NCI-H2081 treated with DMSO at 0.1 percent for 48 hours (cell line): ENCODE measurements around the gene RAVER1.
"Not testable (repeated sequence)": the region's sequence is repeated elsewhere in the genome, so short reads cannot be mapped to it uniquely, and the experiment has no call there.

Experiments
- DNase-seq: peaks from one replicate; lab custom pipeline; 2025; lab: John Stamatoyannopoulos, UW

RAVER1 gene, protein sequence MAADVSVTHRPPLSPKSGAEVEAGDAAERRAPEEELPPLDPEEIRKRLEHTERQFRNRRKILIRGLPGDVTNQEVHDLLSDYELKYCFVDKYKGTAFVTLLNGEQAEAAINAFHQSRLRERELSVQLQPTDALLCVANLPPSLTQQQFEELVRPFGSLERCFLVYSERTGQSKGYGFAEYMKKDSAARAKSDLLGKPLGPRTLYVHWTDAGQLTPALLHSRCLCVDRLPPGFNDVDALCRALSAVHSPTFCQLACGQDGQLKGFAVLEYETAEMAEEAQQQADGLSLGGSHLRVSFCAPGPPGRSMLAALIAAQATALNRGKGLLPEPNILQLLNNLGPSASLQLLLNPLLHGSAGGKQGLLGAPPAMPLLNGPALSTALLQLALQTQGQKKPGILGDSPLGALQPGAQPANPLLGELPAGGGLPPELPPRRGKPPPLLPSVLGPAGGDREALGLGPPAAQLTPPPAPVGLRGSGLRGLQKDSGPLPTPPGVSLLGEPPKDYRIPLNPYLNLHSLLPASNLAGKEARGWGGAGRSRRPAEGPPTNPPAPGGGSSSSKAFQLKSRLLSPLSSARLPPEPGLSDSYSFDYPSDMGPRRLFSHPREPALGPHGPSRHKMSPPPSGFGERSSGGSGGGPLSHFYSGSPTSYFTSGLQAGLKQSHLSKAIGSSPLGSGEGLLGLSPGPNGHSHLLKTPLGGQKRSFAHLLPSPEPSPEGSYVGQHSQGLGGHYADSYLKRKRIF

DNA sequence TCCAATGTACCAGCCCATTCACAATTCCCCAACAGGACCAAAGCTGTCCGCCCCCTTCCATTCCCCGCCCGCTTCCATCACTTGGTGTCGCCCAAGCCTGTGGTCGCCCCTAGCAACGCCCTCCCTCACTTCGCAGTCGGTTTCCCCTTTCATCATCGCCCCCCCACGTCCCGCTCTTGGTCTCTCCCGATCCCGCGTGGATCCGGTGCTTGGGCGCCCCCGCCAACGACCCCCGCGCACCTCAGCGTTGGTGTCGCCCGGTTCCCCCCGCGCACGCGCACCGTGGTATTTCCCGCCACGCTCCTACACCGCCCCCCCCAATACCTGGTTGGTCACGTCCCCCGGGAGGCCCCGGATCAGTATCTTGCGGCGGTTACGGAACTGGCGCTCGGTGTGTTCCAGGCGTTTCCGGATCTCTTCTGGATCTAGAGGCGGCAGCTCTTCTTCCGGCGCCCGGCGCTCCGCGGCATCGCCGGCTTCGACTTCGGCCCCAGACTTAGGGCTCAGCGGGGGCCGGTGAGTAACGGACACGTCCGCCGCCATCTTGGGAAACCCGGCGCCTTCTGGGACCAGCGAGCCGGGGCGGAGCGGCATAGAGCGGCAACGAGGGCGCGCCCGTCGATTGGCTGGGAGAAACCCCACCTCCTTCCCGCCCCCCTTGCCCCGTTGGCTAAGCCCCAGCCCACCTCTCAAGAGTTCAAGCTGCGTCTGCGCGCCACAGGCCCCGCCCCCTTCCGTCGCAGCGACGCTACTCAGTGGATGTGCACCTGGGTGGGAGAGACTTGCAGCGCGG, at the start of gene RAVER1:
RAVER1 (minus strand) TSS at position 565 of the 793 bp plus-strand sequence; CDS start at position 543, 22 bp downstream.
- peak; percentile 81 for DNase-seq

DNA sequence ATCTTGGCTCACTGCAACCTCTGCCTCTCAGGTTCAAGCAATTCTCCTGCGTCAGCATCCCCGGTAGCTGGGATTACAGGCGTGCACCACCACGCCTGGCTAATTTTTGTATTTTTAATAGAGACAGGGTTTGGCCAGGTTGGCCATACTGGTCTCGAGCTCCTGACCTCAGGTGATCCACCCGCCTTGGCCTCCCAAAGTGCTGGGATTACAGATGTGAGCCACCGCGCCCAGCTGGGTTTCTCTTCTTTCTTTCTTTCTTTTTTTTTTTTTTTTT, 49.8 kb upstream of the RAVER1 start:
- DNase-seq = not testable (repeated sequence)

DNA sequence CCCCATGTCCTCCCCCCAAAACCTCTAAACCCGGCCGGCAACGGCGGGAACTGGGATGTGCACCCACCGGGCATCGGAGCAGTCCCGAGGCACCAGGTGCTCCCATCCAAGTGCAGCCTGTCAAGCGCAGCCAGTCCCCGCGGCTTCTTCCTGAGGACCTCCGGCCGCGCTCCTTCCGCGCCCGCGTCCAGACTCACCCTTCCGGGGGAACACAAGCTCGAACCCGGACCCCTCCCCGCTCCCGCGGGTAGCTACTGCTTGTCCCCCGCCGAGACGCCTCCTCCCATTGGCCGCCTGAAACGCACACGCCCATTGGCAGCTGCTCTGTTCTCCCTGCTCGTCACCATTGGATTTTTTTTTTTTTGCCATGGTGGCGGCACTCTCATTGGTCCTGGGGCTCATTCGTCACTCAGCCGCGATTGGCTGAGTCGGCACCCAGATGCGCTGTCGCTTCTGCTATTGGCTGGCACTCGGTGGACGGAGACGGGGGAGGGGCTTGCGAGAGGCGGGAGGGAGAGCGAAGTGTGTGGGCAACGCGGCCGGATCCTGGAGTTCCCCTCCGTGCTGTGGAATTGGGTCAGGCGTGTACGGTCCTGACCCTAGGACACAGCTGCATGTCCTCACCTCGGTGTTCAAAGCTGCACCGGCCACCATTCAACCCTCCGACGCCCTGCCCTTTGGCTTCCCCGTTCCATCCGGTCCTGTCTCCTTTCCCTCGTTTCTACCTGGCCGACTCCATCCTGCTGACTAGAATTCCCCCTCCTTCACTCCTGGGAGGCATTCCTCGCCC, 47.2 kb upstream of the RAVER1 start, which contains the start of gene TYK2:
TYK2 (minus strand) TSS at position 260 of the 790 bp plus-strand sequence. CDS start 2,166 bp downstream, outside the sequence.
- peak; percentile 97 for DNase-seq

DNA sequence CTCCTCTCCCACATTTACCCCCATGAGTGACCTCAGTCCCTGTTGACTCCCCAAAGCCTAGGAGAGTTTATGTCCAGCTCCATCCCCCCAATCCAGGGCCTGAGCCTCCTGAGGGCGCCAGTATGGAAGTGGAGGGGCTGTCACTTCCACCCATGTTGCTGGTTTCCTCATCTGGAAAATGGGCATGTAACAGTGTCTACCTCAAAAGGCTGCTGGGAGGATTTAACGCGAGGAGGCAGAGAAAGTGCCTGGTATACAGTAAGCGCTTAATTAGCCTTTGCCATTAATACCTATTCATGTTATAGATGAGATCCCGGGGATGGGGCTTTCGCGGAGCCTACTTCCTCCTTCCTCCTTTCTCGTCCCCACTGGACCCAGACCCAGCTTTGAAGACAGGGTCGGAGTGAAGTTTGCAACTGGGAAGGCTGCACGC, 46.6 kb upstream of the RAVER1 start:
- no peak for DNase-seq

DNA sequence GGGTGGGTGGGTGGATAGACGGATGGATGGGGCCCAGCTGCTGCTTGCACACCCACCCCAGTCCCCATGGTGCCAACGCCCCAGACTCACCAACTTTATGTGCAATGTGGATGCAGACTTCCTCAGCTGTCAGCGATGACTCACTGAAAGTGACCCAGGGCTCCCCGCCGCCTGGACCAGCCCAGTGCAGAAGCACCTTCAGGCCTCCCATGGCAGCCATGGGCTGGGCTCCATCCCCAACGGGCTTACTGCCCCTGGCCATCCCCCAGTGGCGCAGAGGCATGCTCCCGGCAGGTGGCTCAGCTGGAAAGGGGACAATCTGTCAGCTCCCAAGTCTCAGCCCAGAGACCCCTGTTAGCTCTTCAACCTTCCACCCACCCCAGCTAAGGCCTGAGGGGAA, 44.8 kb upstream of the RAVER1 start:
- DNase-seq = no peak

DNA sequence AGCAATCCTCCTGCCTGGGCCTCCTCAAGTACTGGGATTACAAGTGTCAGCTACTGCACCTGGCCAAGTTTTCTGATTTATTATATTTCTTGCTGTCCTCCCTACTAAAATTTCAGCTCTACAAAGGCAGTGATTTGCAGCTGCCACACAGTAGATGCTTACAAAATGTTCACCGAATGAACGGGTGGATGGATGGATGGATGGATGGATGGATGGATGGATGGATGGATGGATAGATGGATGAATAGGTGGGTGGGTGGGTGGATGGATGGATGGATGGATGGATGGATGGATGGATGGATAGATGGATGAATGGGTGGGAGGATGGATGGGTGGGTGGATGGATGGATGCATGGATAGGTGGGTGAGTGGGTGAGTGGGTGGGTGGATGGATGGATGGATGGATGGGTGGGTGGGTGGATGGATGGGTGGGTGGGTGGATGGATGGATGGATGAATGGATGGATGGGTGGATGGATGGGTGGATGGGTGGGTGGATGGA, 43.9 kb upstream of the RAVER1 start:
- not testable (repeated sequence) for DNase-seq

DNA sequence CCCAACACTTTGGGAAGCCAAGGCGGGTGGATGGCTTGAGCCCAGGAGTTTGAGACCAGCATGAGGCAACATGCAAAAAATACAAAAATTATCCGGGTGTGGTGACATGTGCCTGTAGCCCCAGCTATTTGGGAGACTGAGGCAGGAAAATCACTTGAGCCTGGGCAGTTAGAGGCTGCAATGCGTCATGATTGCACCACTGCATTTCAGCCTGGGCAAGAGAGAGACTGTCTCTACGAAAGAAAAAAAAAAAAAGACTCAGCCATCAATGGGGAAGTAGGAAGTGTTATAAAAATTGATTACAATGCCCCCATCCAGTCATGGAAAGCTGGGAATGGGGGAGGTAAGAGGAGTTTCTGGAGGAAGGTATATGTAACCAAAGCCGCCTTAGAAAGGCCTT, 41.6 kb upstream of the RAVER1 start:
- DNase-seq = no peak

DNA sequence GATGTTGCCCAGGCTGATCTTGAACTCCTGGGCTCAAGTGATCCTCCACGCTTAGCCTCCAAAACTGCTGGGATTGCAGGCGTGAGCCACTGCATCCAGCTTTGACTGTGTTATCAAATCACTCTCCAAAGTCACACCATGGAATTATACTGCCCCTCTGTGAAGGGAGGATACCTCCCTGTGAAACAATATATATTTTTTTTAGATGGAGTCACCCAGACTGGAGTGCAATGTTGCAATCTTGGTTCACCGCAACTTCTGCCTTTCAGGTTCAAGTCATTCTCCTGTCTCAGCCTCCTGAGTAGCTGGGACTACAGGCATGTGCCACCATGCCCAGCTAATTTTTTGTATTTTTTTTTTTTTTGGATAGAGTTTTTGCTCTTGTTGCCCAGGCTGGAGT, 39.4 kb upstream of the RAVER1 start:
- no peak for DNase-seq

DNA sequence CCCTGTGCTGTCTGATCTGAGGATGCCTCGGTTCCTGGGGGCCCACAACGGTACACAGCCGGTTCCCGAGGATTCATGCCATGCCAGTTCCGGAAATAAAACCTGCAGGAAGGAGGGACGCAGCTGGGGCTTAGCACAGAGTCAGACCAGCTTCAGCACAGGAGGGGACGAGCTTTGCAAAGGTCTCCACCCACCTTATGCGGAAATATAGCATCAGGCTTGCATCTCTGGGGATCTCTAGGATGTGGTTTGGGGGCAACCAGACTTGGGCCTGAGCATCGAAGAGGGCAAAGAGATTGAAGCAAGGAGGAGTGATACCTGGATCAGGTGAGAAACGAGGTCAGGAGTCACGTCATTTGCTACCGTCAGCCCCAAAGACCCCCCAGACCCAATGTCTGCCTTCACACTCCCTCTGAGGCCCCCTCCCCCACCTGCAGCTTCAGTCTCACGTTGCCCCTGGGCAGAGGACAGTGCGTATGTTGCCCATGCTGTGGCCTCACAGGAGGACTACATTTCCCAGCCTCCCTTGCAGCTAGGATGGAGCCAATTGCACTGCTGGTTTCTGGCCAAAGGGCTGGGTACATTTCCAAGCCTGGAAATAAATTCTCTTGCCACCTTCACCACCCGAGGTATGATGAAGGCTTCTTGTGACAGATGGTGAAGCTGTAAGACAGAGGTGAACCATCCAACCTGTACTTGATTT, 34.9 kb upstream of the RAVER1 start:
- DNase-seq = no peak

DNA sequence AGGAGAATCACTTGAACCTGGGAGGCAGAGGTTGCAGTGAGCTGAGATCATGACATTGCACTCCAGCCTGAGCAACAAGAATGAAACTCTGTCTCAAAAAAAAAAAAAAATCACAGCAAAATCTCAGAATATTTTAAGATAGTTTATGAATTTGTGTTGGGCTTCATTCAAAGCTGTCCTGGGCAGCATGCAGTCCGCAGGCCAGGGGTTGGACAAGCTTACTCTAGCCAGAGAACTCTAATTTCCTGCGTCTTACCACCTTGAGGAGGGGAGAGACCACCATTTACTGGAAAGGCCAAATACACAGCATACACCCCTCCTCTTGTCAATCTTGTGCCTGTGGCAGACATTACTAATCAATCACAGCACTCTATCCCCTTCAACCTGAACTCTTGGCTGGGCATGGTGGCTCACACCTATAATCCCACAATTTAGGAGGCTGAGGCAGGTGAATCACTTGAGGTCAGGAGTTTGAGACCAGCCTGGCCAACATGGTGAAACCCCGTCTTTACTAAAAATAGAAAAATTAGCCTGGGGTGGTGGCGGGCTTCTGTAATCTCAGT, 33.7 kb upstream of the RAVER1 start:
- not testable (repeated sequence) for DNase-seq

DNA sequence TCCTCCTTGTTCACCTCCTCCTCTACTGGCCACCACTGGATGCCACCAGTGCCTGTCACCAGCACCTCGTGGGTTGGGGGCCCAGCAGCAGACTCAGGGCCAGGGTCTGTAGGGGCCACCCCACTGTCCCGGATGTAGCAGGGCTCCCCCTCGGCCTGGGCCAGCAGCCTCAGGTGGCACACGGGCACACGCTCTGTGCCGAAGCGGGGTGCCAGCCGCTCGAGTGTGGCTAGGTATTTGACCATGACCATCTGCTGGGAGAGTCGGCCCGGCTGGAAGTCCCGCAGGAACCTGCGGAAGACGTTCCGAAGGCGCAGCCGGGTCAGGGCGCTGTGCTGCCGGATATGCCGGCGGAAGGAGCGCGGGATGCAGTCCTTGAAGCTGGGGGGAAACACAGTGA, 32.2 kb upstream of the RAVER1 start:
- DNase-seq = no peak

DNA sequence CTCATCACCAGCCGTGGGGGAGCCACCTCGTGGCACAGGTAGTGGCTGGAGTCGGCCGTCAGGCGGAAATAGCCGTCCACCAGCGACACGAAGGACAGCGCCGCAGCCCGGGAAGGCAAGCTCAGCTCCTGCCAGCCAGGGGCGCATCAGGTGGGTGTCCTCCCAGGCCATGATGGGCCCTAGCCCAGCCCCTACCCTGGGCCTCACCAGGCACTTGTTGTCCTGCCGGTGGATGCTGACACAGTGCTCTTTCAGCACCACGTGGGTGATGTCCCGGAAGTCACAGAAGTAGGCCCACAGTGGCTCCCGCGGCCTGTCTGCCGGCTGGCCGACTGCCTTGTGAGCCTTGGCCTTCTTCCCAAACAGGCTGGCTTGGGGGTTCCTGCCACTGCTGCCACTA, 31.3 kb upstream of the RAVER1 start:
- no peak for DNase-seq

DNA sequence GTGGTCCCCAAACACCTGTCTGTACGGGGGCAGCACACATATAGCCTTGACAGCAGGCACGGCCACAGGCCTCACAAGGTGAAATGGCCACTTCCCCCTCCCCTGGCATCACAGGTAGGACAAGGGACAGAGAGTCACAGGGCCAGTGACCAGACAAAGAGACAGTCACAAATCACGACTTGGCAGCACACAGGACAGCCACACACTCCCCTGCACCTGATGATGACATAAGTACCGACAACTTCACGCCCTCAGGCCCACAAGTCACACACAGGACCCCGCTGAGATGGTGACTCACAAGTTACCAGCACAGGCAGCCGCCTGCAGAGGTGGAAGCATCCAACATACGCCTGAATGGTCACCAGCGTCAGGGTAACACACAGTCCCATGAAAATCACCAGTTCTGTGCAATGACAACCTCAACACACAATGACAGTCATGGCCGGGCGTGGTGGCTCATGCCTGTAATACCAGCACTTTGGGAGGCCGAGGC, 30.5 kb upstream of the RAVER1 start:
- DNase-seq = no peak

DNA sequence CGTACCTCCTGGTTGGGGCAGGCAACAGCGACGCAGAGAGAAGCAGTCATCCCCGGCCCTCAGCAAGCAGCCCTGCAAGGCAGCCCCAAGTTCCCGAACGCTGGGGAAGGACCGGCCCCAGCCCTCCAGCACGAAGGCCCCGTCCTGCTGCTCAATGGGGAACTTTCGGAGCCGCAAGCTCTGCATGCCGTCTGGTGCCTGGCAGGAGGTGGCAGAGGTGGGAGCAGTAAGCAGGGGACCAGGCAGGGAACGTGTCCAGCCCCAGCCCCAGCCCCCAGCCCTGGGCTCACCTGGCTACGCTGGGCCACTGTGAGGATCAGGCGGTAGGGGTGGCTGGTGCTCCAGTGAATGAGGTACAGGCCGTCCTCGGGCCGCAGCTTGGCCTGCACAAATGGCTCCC, 28.9 kb upstream of the RAVER1 start:
- DNase-seq = no peak

DNA sequence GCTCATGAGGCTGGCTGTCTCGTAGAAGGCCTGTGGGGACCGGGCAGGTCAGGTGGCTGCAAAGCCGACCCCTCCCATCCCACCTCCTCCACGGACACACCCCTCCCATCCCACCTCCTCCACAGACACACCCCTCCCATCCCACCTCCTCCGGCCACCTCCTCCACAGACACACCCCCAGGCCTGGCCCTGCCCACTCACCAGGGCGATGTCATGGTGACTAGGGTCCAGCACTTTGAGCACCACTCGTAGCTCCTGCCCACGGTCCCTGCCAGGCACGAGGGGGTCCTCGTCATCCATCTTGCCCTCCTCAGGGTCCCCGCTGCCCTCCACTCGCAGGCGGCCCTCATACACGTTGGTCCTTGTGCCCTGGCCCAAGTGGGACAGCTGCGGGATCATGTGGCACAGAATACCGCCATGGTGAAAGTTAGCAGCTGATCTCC, 28.3 kb upstream of the RAVER1 start:
- DNase-seq = no peak

DNA sequence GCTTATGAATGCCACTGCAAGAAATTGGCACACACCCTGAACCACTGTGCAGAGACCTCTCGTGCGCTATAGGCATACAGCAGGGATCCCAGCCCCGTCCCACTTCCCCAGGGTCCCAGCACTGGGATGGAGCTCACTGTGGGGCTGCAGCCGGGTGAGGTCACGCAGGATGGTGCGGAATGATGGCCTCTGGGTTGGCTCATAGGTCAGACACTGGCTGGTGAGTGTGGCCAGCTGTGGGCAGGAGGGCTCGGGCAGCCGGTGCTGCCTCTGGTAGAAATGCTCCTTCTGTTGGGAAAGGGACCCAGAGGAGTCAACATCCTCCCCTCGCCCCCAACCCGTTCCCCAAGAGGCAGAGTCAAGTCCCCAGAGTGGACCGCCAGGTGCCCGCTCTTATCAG, 23.1 kb upstream of the RAVER1 start:
- no peak for DNase-seq

DNA sequence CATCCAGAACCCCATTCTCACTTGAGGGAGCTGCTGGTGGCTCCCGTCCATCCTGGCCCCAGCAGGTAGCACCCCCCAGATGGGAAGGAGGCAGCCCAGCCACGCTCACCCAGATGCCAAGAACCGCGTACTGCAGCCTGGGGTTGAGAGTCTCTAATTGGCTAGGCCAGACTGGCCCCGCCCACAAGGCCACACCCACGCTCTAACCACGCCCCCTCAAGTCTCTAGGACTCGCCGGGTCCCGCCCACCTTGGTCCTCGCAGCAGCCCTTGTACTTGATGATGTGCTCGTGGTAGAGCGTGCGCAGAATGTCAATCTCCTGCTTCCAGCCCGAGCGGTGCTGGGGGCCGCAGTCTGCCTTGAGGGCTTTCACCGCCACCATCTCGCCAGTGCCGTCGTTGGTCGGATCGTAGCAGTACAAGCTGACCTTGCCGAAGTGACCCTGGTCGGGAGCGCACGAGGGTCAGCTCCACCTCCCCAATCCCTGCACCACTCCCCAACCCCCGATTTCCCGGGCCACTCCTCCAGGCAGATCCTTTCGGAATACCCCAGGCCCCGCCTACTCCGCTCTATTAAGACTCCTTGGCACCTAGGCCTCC, 20.6 kb upstream of the RAVER1 start:
- DNase-seq = no peak

DNA sequence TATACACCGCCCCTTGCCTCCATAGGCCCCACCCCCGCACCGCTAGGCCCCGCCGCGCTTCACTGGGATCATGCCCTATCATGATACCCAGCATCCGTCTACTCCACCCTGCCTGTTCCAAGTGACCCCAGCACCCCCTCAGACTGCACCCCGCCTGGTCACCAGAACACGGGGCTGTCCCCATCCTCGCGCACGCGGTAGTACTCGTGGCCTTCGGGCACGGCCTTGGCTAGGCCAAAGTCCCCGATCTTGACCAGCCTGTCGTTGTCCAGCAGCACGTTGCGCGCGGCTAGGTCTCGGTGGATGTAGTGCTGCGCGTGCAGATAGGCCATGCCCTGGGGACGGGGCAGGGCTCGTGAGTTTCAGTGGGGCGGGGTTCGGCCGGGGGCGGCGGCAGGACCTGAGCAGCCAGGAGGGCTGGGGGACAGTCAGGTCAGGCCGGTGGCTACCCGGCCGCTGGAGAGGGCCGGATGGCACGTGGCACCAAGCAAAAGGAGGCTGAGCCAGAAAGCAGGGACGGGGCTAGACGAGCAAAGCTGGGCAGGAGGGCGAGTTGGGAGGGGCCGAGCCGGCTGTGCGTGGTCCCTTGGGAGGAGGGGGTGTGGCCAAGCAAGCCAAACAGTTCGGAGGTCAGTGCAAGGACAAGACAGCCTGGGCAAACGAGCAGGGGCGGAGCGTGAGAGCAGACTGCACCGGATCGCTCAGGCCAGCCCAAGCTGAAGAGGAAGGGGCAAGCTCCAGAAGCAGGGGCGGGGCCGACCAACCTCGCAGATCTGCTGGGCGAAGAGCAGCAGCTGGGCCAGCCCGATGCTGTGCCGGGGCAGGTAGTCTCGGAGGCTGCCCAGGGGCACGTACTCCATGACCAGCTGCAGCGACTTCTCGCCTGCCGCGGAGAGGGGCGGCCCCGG, 19.7 kb upstream of the RAVER1 start:
- no peak for DNase-seq

DNA sequence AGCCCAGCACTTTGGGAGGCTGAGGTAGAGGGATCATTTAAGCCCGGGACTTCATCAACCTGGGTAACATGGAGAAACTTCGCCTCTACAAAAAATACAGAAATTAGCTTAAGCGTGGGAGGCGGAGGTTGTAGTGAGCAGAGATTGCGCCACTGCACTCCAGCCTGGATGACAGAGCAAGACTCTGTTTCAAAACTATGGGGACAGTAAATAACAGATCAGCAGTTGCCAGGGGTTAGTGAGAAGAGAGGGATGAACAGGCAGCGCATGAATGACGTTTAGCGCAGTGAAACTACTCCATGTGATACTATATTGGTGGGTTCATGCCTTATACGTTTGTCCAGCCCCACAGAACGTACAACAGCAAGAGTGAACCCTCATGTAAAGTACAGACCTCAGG, 13.2 kb upstream of the RAVER1 start:
- DNase-seq = no peak
